IMR-90 (cell line): ENCODE results near the gene MEIS2. TPM values are rescaled to one million over a fixed set of nuclear protein-coding genes. Genes with fewer than 3 reads are reported as not detected.

Experiments used
- ATAC-seq: fragments of 200-7000 bp; cut with Tn5 transposase; 2 replicates; pipeline ENCODE4 v1.9.1; 2020; ENCODE audit warnings: low read depth, mild to moderate bottlenecking, moderate library complexity
- BruUV-seq: library from RNA; stranded (reverse); fragments of 400-500 nt; replicated peaks from 2 replicates; lab custom pipeline; 2021; lab: Mats Ljungman, UMichigan
- CTCF ChIA-PET: fragments of 300-600 bp; formaldehyde crosslinking; extraction: SDS; loops from one replicate; lab custom pipeline; 2021; ENCODE audit warnings: antibody characterized with exemption; lab: Yijun Ruan, JAX
- POLR2A ChIA-PET: fragments of 300-600 bp; sonication (Branson Sonifier 250); formaldehyde crosslinking; loops from one replicate; lab custom pipeline; 2022; ENCODE audit warnings: antibody characterized with exemption; ENCODE audit not compliant: unreplicated experiment; lab: Charles Lee
- DNase-seq: peaks from one replicate; pipeline ENCODE4 v3.0.0; 2013
- H2AFZ ChIP-seq: replicated peaks from 2 replicates; pipeline ENCODE3; 2013; ENCODE audit warnings: low read length, mild to moderate bottlenecking; ENCODE audit not compliant: poor library complexity
- H2AK5ac ChIP-seq: 2 replicates; pipeline ENCODE4 v1.6.1; 2013; ENCODE audit warnings: low read depth, low read length, inconsistent platforms
- H2AK9ac ChIP-seq: replicated peaks from 2 replicates; pipeline ENCODE3; 2013; ENCODE audit warnings: mild to moderate bottlenecking, low read depth, low read length, moderate library complexity; ENCODE audit not compliant: poor library complexity
- H2BK120ac ChIP-seq: 2 replicates; pipeline ENCODE4 v1.6.1; 2013; ENCODE audit warnings: low read depth, low read length, inconsistent platforms
- H2BK15ac ChIP-seq: 3 replicates; pipeline ENCODE4 v1.6.1; 2013; ENCODE audit warnings: low read depth, low read length, inconsistent platforms
- H2BK20ac ChIP-seq: 2 replicates; pipeline ENCODE4 v1.6.1; 2013; ENCODE audit warnings: low read depth, mild to moderate bottlenecking, inconsistent platforms, low read length, moderate library complexity
- H2BK5ac ChIP-seq: 2 replicates; pipeline ENCODE4 v1.6.1; 2013; ENCODE audit warnings: mild to moderate bottlenecking, low read depth, low read length, inconsistent platforms; ENCODE audit not compliant: poor library complexity, severe bottlenecking
- H3K14ac ChIP-seq: replicated peaks from 2 replicates; pipeline ENCODE4 v1.6.1; 2013; ENCODE audit warnings: low read depth, low read length, inconsistent platforms
- H3K18ac ChIP-seq: 2 replicates; pipeline ENCODE4 v1.6.1; 2013; ENCODE audit warnings: low read depth, low read length, control low read depth
- H3K23ac ChIP-seq: 2 replicates; pipeline ENCODE4 v1.6.1; 2013; ENCODE audit warnings: low read depth, low read length, inconsistent platforms
- H3K27ac ChIP-seq: 2 replicates; pipeline ENCODE4 v1.5.1; 2013; ENCODE audit warnings: mild to moderate bottlenecking, control low read depth, low read length; ENCODE audit not compliant: insufficient read depth
- H3K27me3 ChIP-seq: 2 replicates; pipeline ENCODE4 v1.6.1; 2013; ENCODE audit warnings: low read length; ENCODE audit not compliant: control insufficient read depth, insufficient read depth
- H3K36me3 ChIP-seq: 2 replicates; pipeline ENCODE4 v1.6.1; 2013; ENCODE audit warnings: low read length, mixed read lengths; ENCODE audit not compliant: control insufficient read depth, insufficient read depth
- H3K4ac ChIP-seq: 2 replicates; pipeline ENCODE4 v1.6.1; 2013; ENCODE audit warnings: low read depth, low read length, inconsistent platforms
- H3K4me1 ChIP-seq: 2 replicates; pipeline ENCODE4 v1.6.1; 2013; ENCODE audit warnings: low read length, mixed read lengths; ENCODE audit not compliant: control insufficient read depth, insufficient read depth
- H3K4me2 ChIP-seq: 2 replicates; pipeline ENCODE4 v1.6.1; 2013; ENCODE audit warnings: low read depth, mild to moderate bottlenecking, control low read depth, low read length, moderate library complexity
- H3K4me3 ChIP-seq: 2 replicates; pipeline ENCODE4 v1.5.1; 2013; ENCODE audit warnings: low read depth, mild to moderate bottlenecking, control low read depth, low read length, moderate library complexity; ENCODE audit not compliant: insufficient read depth
- H3K56ac ChIP-seq: 2 replicates; pipeline ENCODE4 v1.6.1; 2013; ENCODE audit warnings: low read length, inconsistent platforms; ENCODE audit not compliant: insufficient read depth; ENCODE audit errors: extremely low read depth
- H3K79me1 ChIP-seq, 2 experiments: 2 replicates each; pipeline ENCODE4 v1.6.1; 2013; ENCODE audit warnings: low read length in 2 of 2, inconsistent platforms in 1 of 2, low read depth in 1 of 2
- H3K9ac ChIP-seq: 2 replicates; pipeline ENCODE4 v1.6.1; 2013; ENCODE audit warnings: low read depth, low read length, control low read depth
- H3K9me1 ChIP-seq: 2 replicates; pipeline ENCODE4 v1.6.1; 2013; ENCODE audit warnings: low read length, inconsistent platforms; ENCODE audit not compliant: insufficient read depth
- H3K9me3 ChIP-seq: 2 replicates; pipeline ENCODE4 v1.6.1; 2013; ENCODE audit warnings: low read length; ENCODE audit not compliant: control insufficient read depth, insufficient read depth
- H4K20me1 ChIP-seq: 2 replicates; pipeline ENCODE4 v1.6.1; 2013; ENCODE audit warnings: low read length, inconsistent platforms; ENCODE audit not compliant: insufficient read depth
- H4K5ac ChIP-seq: 2 replicates; pipeline ENCODE4 v1.6.1; 2013; ENCODE audit warnings: mild to moderate bottlenecking, low read depth, low read length, control low read depth
- H4K8ac ChIP-seq, 2 experiments: 2 replicates each; pipeline ENCODE4 v1.6.1; 2013; ENCODE audit warnings: low read depth in 2 of 2, low read length in 2 of 2, control low read depth in 1 of 2, inconsistent platforms in 1 of 2
- H4K91ac ChIP-seq: 2 replicates; pipeline ENCODE4 v1.6.1; 2013; ENCODE audit warnings: low read depth, low read length, inconsistent platforms; ENCODE audit not compliant: insufficient read depth
- FOS ChIP-seq: fragments of 150-350 bp; IDR thresholded peaks from 2 replicates; pipeline ENCODE4 v1.6.1; 2016; ENCODE audit warnings: low read depth, low read length
- MAZ ChIP-seq: IDR thresholded peaks from 2 replicates; pipeline ENCODE4 v1.6.1; 2012; ENCODE audit warnings: low read depth, mild to moderate bottlenecking, low read length, improper control_type of control experiment, moderate library complexity, borderline replicate concordance
- POLR2A ChIP-seq: IDR thresholded peaks from 2 replicates; pipeline ENCODE4 v1.6.1; 2012; ENCODE audit warnings: mild to moderate bottlenecking, low read depth, low read length
- RFX5 ChIP-seq: IDR thresholded peaks from 2 replicates; pipeline ENCODE4 v1.8.0; 2012; ENCODE audit warnings: low read depth, mild to moderate bottlenecking, low read length, moderate library complexity
- SMC3 ChIP-seq: fragments of 150-350 bp; IDR thresholded peaks from 2 replicates; pipeline ENCODE4 v1.6.1; 2016; ENCODE audit warnings: low read depth, mild to moderate bottlenecking, antibody characterized with exemption, low read length, moderate library complexity
- dilution Hi-C: fragments of 300-500 bp; cut with HindIII; formaldehyde crosslinking; loops from one replicate; pipeline ENCODE4 v1.14.3; 2018; ENCODE audit warnings: low sequenced_read_pairs; ENCODE audit not compliant: unreplicated experiment
- in situ Hi-C: fragments of 300-500 bp; cut with MboI; formaldehyde crosslinking; loops from 3 replicates; pipeline ENCODE4 v1.14.3; 2019; ENCODE audit warnings: low sequenced_read_pairs, inconsistent platforms, mixed read lengths
- intact Hi-C: fragments of 100-400 bp; cut with micrococcal nuclease; formaldehyde crosslinking; loops from 2 replicates; pipeline ENCODE4 v1.10.0; 2022
- polyA plus RNA-seq, 3 experiments: library from polyadenylated mRNA; depleted of rRNA; stranded (reverse); fragments of >200 nt; gene quantifications; 2 replicates each; pipeline ENCODE4 v1.2.3, GENCODE V29; 2012; ENCODE audit warnings: low replicate concordance in 1 of 3
- total RNA-seq: library from RNA; depleted of rRNA; stranded (reverse); fragments of >200 nt; gene quantifications from 2 replicates; pipeline ENCODE4 v1.2.3, GENCODE V29; 2012
- TF ChIP-seq, protein P1 (sequence below): fragments of 150-350 bp; IDR thresholded peaks from 2 replicates; pipeline ENCODE4 v1.6.1; 2017; ENCODE audit warnings: mild to moderate bottlenecking, antibody characterized with exemption, low read length, low read depth

Gene MEIS2
- total and polyA plus RNA-seq, 2 of the 4 experiments (the other 2 are of a cell fraction): 70.1 to 71.3 TPM

DNA sequence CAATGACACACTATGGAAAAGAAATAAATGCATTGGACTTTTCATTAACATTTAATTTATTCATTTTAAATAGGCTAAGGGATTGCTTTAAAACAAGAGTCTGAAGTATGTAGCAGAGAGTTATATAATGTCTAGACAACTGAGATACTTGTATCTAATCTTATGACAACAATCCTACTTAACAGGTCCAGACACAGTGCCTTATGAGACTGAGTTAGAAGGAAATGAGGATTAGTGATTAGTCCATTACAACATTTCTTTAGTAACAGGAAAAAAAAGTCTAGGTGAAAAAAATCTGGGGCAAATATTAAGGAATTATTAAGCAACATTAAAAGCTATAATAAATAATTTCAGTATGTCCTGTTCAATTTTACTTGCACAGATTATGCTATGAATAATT, 140.6 kb downstream of the MEIS2 start:
- no peaks in the 10 kb centered on the region for H3K36me3 ChIP-seq
- H3K56ac ChIP-seq: no peak overlapping the region
- no peak overlapping the region for H2AK9ac ChIP-seq
- intact Hi-C loops: no loop called here
- no peak overlapping the region for H4K8ac ChIP-seq
- DNase-seq (no peak), ATAC-seq (no peak)
- no peaks in the 10 kb centered on the region for H3K9me3 ChIP-seq
- no peaks in the 10 kb centered on the region for H4K20me1 ChIP-seq
- H4K91ac ChIP-seq: no peak overlapping the region
- ChIA-PET POLR2A (interaction anchor here (0.5 kb wide), 1 partner anchor 176 kb away, joined by 3 read pairs; no protein-coding TSS in a partner anchor), CTCF (no interaction called here)
- in situ Hi-C loops: no loop called here
- H2BK20ac ChIP-seq: no peak overlapping the region
- no TSS peak for BruUV-seq
- H3K79me1 ChIP-seq: peaks cover 0 to 11% of the 10 kb centered on the region in 2 experiments; a peak in 3 of 4 replicates
- no peak overlapping the region for H3K18ac ChIP-seq
- TF ChIP-seq FOS (no peak), POLR2A (no peak), RFX5 (no peak), SMC3 (no peak), MAZ (no peak)
- TF ChIP-seq, protein P1, sequence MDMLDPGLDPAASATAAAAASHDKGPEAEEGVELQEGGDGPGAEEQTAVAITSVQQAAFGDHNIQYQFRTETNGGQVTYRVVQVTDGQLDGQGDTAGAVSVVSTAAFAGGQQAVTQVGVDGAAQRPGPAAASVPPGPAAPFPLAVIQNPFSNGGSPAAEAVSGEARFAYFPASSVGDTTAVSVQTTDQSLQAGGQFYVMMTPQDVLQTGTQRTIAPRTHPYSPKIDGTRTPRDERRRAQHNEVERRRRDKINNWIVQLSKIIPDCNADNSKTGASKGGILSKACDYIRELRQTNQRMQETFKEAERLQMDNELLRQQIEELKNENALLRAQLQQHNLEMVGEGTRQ: no peak
- no peak overlapping the region for H3K4me2 ChIP-seq
- H3K4ac ChIP-seq: no peak overlapping the region
- H3K4me1 ChIP-seq: no peaks in the 10 kb centered on the region
- no peak overlapping the region for H3K4me3 ChIP-seq
- H2BK120ac ChIP-seq: no peak overlapping the region
- H3K23ac ChIP-seq: no peak overlapping the region
- no peak overlapping the region for H3K9ac ChIP-seq
- no peak overlapping the region for H3K27ac ChIP-seq
- dilution Hi-C loops: no loop called here
- no peak overlapping the region for H2AK5ac ChIP-seq
- no peak overlapping the region for H2BK5ac ChIP-seq
- H3K27me3 ChIP-seq: no peaks in the 10 kb centered on the region
- no peak overlapping the region for H3K14ac ChIP-seq
- H2BK15ac ChIP-seq: no peak overlapping the region
- no peak overlapping the region for H4K5ac ChIP-seq
- H3K9me1 ChIP-seq: no peaks in the 10 kb centered on the region
- no peak overlapping the region for H2AFZ ChIP-seq
